ENCODE results near the gene TOR1AIP2.
A peak's percentile ranks its signal among the peaks of the same experiment; 100 is the strongest.

The TOR1AIP2 gene

DNA sequence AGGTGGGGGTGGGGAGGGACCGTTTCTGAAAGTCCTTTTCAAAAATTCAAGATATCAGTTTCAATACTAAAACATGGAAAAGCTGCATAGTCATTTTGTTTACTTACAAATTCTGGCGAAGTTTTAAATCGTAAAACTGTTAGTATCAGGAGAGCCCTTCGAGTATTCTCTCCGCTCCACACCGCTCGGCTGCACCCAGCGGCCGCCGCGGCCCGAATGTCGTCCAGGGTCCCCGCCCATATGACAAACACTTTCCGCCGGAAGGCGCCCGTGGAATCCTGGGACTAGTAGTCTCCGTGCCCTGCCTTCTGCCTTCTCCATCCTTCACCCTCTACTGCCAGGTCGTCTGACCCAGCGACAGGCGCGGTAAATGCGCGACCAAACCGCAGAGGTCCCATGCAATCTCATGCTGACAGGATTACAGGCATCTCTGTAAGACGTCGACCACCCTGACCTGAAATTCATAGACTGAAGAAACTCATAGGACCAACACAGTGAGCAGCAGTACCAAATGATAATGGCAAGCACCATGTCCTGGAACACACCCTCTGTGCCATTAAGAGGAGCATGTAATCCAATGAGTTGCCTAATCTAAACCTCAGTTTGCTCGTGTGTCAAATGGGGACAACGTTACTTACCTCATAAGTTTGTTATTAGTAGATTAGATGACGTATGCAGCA lies at the start of gene TOR1AIP2:
TOR1AIP2 (minus strand) TSS at position 218 of the 680 bp plus-strand sequence. CDS start 25,138 bp downstream, outside the sequence.
- H3K4me1 ChIP-seq (ENCODE audit: insufficient read depth, low read length), result peaks cover 28% of the 10 kb centered on the region
- peak within 1 kb of the TSS; percentile 78 for H3K27ac ChIP-seq (ENCODE audit: low read depth, low read length)
- no peaks in the 10 kb centered on the region for H3K27me3 ChIP-seq (ENCODE audit: control insufficient read depth in 1 of 2, insufficient read depth in 2 of 2, low read length in 2 of 2)
- peaks cover 11% of the 10 kb centered on the region for H3K36me3 ChIP-seq (ENCODE audit: insufficient read depth, low read length)
- H3K9ac ChIP-seq (ENCODE audit: low read length), result peak within 1 kb of the TSS; percentile 35
- H3K9me3 ChIP-seq (ENCODE audit: low read length), result no peaks in the 10 kb centered on the region
- peak within 1 kb of the TSS; percentile 85 to 86 for H3K4me3 ChIP-seq (ENCODE audit: low read depth in 1 of 2, low read length in 2 of 2)

DNA sequence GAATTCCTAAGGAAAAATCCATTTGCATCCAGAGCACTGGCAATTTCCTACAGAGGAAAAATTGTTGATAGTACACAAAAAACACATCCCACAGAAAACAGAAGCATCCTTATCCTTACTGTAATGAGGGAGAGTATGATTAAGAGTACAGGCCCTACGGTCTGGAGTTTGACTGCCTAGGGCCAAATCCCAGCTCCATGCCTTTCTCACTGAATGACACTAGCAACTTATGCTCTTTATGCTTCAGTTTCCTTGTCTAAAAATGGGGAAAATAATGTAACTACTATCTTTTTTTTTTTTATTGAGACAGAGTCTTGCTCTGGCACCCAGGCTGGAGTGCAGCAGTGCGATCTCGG lies 49.2 kb upstream of the TOR1AIP2 start:
- Histone ChIP-seq H3K27me3 (ENCODE audit: control insufficient read depth in 1 of 2, insufficient read depth in 2 of 2, low read length in 2 of 2) (no peaks in the 10 kb centered on the region), H3K4me3 (ENCODE audit: low read depth in 1 of 2, low read length in 2 of 2) (no peak overlapping the region), H3K9me3 (ENCODE audit: low read length) (no peaks in the 10 kb centered on the region), H3K27ac (ENCODE audit: low read depth, low read length) (no peak overlapping the region), H3K4me1 (ENCODE audit: insufficient read depth, low read length) (no peaks in the 10 kb centered on the region), H3K9ac (ENCODE audit: low read length) (no peak overlapping the region), H3K36me3 (ENCODE audit: insufficient read depth, low read length) (no peaks in the 10 kb centered on the region)

DNA sequence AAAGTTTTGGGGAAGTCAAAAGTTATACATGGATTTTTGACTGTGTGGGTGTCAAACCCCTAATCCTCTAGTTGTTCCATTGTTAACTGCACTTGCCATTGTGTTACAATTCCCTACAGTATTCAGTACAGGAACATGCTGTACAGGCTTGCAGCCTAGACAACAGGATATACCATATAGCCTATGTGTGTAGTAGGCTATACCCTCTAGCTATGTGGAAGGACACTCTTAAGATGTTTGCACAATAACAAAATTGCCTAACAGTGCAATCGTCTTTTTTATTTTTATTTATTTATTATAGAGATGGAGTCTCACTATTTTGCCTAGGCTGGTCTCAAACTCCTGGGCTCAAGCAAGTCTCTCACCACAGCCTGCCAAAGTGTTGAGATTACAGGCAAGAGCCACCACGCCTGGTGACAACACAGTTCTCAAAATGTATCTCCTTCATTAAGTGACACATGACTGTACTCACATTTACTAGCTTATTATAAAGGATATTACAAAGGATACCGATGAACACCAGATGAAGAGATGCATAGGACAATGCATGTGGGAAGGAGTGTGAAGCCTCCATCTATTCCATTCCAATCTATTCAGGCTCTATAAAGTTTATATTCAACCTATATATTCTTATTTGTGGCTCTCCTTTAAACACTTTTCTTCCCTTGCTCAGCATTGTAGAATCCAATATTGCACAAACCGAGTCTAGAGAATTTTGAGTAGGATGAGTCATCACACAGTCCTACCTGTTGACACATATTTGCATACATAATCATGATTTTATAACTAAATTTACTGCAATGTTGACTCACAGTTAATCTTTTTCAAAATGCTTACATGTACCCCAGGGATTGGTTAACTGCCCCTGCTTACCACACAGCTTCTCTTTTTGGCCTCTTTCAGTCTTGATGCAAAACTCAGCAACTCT lies 48.6 kb upstream of the TOR1AIP2 start:
- no peak overlapping the region for H3K27ac ChIP-seq (ENCODE audit: low read depth, low read length)
- no peaks in the 10 kb centered on the region for H3K4me1 ChIP-seq (ENCODE audit: insufficient read depth, low read length)
- no peak overlapping the region for H3K4me3 ChIP-seq (ENCODE audit: low read depth in 1 of 2, low read length in 2 of 2)
- H3K9ac ChIP-seq (ENCODE audit: low read length), result no peak overlapping the region
- no peaks in the 10 kb centered on the region for H3K27me3 ChIP-seq (ENCODE audit: control insufficient read depth in 1 of 2, insufficient read depth in 2 of 2, low read length in 2 of 2)
- no peaks in the 10 kb centered on the region for H3K9me3 ChIP-seq (ENCODE audit: low read length)
- H3K36me3 ChIP-seq (ENCODE audit: insufficient read depth, low read length), result peaks cover 5% of the 10 kb centered on the region

DNA sequence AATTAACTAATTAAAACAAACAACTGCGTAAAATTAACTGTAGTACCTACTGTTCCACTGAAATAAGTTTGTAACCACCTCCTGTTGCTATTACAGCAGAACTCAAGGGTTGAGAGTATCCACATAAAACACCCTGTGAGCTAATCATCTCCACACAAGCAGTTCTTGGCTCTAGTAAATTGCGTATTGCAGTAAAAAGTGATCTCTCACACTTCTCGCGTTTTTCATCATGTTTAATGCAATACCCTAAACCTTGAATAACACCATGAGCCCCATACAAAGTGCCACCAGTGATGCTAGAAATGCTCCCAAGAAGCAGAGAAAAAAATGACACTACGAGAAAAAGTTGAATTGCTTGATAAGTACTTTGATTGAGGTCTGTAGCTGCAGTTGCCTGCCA lies 47.7 kb upstream of the TOR1AIP2 start:
- Histone ChIP-seq H3K4me3 (ENCODE audit: low read depth in 1 of 2, low read length in 2 of 2) (no peak overlapping the region), H3K36me3 (ENCODE audit: insufficient read depth, low read length) (peaks cover 7% of the 10 kb centered on the region), H3K27me3 (ENCODE audit: control insufficient read depth in 1 of 2, insufficient read depth in 2 of 2, low read length in 2 of 2) (no peaks in the 10 kb centered on the region), H3K9ac (ENCODE audit: low read length) (no peak overlapping the region), H3K4me1 (ENCODE audit: insufficient read depth, low read length) (no peaks in the 10 kb centered on the region), H3K9me3 (ENCODE audit: low read length) (no peaks in the 10 kb centered on the region), H3K27ac (ENCODE audit: low read depth, low read length) (no peak overlapping the region)

DNA sequence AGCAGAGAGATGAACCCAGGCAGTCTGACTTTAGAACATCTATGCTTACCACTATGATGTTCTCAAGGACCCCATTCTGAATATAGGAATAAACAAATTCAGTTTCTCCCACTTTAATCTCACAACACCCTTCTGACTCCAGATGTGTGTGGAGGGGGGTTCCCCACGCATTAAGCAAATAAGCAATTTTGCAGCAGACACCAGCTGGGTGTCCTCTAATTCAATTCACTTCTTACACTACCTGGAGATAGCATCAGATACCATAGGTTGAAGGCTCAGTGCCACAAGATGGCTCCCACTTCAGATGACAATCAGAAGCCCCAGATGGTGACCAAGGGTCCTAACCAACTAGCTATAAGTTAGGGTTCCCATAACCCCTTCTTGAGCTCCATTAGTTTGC lies 46.7 kb upstream of the TOR1AIP2 start:
- no peak overlapping the region for H3K4me3 ChIP-seq (ENCODE audit: low read depth in 1 of 2, low read length in 2 of 2)
- H3K4me1 ChIP-seq (ENCODE audit: insufficient read depth, low read length), result no peaks in the 10 kb centered on the region
- H3K27me3 ChIP-seq (ENCODE audit: control insufficient read depth in 1 of 2, insufficient read depth in 2 of 2, low read length in 2 of 2), result no peaks in the 10 kb centered on the region
- H3K9ac ChIP-seq (ENCODE audit: low read length), result no peak overlapping the region
- H3K27ac ChIP-seq (ENCODE audit: low read depth, low read length), result no peak overlapping the region
- H3K9me3 ChIP-seq (ENCODE audit: low read length), result no peaks in the 10 kb centered on the region
- H3K36me3 ChIP-seq (ENCODE audit: insufficient read depth, low read length), result peaks cover 15% of the 10 kb centered on the region

DNA sequence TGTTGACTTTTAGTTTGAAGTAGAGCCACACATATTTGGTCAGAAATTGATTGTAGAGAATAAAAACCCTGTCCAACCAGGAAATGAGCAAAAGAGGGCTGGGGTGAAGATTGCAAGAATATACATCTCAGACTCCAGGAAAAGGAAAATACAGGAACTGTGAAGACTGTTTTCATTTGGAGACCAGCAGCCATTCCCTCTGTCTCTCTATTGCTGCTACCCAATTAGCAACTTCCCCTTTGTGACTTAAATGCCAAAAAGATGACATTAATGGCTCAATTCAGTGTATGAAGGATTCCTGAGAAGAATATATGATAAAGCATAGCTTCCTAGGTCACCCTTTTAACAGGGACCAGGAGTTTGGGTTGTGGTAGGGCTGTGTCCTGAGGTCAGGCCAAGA lies 45.4 kb upstream of the TOR1AIP2 start:
- Histone ChIP-seq H3K4me1 (ENCODE audit: insufficient read depth, low read length) (no peaks in the 10 kb centered on the region), H3K27me3 (ENCODE audit: control insufficient read depth in 1 of 2, insufficient read depth in 2 of 2, low read length in 2 of 2) (no peaks in the 10 kb centered on the region), H3K9me3 (ENCODE audit: low read length) (no peaks in the 10 kb centered on the region), H3K36me3 (ENCODE audit: insufficient read depth, low read length) (peaks cover 26% of the 10 kb centered on the region), H3K27ac (ENCODE audit: low read depth, low read length) (no peak overlapping the region), H3K9ac (ENCODE audit: low read length) (no peak overlapping the region), H3K4me3 (ENCODE audit: low read depth in 1 of 2, low read length in 2 of 2) (no peak overlapping the region)

DNA sequence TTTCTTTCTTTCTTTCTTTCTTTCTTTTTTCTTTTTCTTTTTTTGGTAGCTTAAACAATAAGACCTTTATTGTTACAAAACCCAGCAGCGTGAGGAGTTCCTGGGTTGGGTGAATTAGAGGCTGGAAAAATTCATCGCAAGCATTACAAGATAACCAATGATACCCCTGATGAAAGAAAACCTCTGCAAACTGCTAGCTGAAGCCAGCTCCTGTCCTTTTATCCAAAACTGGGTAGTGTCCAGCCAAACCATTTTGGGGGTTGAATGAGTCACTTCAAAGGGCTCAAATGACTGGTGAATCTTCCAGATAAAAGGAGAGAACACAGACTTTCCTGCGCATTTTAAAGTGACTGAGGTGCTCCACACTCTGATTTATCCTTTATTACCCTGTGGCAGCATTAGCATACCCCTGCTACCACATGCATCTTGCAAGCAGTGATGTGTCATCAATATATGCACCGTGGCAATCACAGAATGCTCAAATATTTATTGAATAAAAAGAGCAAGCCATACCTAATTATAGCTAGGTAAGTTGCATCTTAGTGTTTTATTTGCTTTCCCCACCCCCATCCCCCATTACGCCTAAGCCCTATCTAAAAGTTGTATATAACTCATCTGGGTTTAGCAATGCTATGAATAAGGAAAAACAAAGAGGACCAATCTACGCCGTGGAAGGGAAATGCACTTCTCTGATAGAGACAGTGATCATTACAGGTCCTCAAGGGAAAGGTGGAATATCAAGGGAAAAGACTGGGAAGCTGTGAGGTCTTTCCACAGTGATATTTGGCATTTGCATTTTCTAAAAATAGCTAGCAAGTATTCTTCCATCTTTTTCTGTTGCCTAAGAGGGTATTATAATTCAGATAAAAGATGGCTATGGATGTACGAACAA lies 44.6 kb upstream of the TOR1AIP2 start:
- Histone ChIP-seq H3K4me1 (ENCODE audit: insufficient read depth, low read length) (no peaks in the 10 kb centered on the region), H3K4me3 (ENCODE audit: low read depth in 1 of 2, low read length in 2 of 2) (no peak overlapping the region), H3K9me3 (ENCODE audit: low read length) (no peaks in the 10 kb centered on the region), H3K27ac (ENCODE audit: low read depth, low read length) (no peak overlapping the region), H3K9ac (ENCODE audit: low read length) (no peak overlapping the region), H3K36me3 (ENCODE audit: insufficient read depth, low read length) (peaks cover 34% of the 10 kb centered on the region), H3K27me3 (ENCODE audit: control insufficient read depth in 1 of 2, insufficient read depth in 2 of 2, low read length in 2 of 2) (no peaks in the 10 kb centered on the region)

DNA sequence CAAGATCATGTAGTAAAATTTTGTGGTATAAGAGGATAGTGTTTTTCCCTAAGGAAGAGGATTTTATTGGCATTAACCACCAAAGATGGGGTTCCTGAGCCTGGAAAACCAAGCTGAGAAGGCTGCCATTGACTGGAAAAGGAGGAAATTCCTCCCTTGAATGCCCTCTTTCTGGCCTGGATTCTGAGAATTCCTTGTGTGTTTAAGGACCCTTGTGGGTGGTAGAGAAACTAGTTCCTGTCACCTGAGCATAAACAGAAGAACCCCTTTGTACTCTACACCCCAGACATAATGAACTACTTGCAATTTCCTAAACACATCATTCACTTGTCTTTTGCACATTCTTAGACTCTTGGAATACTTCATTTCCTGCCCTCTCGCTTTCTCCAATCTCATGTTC lies 43.9 kb upstream of the TOR1AIP2 start:
- Histone ChIP-seq H3K27ac (ENCODE audit: low read depth, low read length) (no peak overlapping the region), H3K4me3 (ENCODE audit: low read depth in 1 of 2, low read length in 2 of 2) (no peak overlapping the region), H3K27me3 (ENCODE audit: control insufficient read depth in 1 of 2, insufficient read depth in 2 of 2, low read length in 2 of 2) (no peaks in the 10 kb centered on the region), H3K9ac (ENCODE audit: low read length) (no peak overlapping the region), H3K4me1 (ENCODE audit: insufficient read depth, low read length) (no peaks in the 10 kb centered on the region), H3K36me3 (ENCODE audit: insufficient read depth, low read length) (peaks cover 35% of the 10 kb centered on the region), H3K9me3 (ENCODE audit: low read length) (no peaks in the 10 kb centered on the region)

DNA sequence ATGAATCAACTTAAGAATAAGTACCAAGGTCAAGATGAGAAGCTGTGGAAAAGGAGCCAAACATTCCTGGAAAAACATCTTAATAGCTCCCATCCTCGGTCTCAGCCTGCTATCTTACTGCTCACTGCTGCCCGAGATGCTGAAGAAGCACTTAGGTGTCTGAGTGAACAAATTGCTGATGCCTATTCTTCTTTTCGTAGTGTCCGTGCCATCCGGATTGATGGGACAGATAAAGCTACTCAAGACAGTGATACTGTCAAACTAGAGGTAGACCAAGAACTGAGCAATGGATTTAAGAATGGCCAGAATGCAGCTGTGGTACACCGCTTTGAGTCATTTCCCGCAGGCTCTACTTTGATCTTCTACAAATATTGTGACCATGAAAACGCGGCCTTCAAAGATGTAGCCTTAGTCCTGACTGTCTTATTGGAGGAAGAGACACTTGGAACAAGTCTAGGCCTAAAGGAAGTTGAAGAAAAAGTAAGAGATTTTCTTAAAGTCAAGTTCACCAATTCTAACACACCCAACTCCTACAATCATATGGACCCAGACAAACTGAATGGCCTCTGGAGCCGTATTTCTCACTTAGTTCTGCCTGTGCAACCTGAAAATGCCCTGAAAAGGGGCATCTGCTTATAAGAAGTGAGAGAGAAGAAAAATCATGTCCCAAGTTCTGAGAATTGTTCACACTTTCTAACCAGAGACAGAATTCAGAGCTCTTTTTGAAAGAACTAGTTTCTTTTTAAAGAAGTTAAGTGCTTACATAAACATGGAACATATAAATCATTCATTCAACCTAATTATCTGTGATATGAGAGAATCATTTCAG lies 40.2 kb upstream of the TOR1AIP2 start:
- H3K36me3 ChIP-seq (ENCODE audit: insufficient read depth, low read length), result peaks cover 59% of the 10 kb centered on the region
- no peaks in the 10 kb centered on the region for H3K4me1 ChIP-seq (ENCODE audit: insufficient read depth, low read length)
- H3K27ac ChIP-seq (ENCODE audit: low read depth, low read length), result no peak overlapping the region
- no peak overlapping the region for H3K9ac ChIP-seq (ENCODE audit: low read length)
- no peaks in the 10 kb centered on the region for H3K27me3 ChIP-seq (ENCODE audit: control insufficient read depth in 1 of 2, insufficient read depth in 2 of 2, low read length in 2 of 2)
- no peak overlapping the region for H3K4me3 ChIP-seq (ENCODE audit: low read depth in 1 of 2, low read length in 2 of 2)
- H3K9me3 ChIP-seq (ENCODE audit: low read length), result no peaks in the 10 kb centered on the region

DNA sequence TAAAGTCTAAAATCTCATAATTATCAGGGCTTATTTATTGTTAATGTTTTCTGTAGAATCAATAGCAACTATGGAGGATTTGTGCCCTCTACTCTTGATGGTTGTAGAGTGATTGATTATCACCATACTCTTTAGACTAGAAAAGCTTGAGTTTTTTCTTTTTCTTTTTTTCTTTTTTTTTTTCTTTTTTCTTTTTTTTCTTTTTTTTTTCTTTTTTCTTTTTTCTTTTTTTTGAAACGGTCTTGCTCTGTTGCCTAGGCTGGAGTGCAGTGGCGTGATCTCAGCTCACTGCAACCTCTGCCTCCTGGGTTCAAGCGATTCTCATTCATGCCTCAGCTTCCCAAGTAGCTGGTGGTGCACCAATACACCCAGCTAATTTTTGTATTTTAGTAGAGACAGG lies 34.2 kb upstream of the TOR1AIP2 start:
- no peaks in the 10 kb centered on the region for H3K9me3 ChIP-seq (ENCODE audit: low read length)
- no peak overlapping the region for H3K27ac ChIP-seq (ENCODE audit: low read depth, low read length)
- H3K27me3 ChIP-seq (ENCODE audit: control insufficient read depth in 1 of 2, insufficient read depth in 2 of 2, low read length in 2 of 2), result no peaks in the 10 kb centered on the region
- H3K4me1 ChIP-seq (ENCODE audit: insufficient read depth, low read length), result no peaks in the 10 kb centered on the region
- H3K9ac ChIP-seq (ENCODE audit: low read length), result no peak overlapping the region
- peaks cover 52% of the 10 kb centered on the region for H3K36me3 ChIP-seq (ENCODE audit: insufficient read depth, low read length)
- no peak overlapping the region for H3K4me3 ChIP-seq (ENCODE audit: low read depth in 1 of 2, low read length in 2 of 2)

All from muscle layer of colon (tissue), 2 donors.